ENCODE results near the gene SH3PXD2A. TPM values are rescaled to one million over a fixed set of nuclear protein-coding genes. Genes with fewer than 3 reads are reported as not detected.
A peak's percentile ranks its signal among the peaks of the same experiment; 100 is the strongest.

The SH3PXD2A gene
- total RNA-seq, 1 experiment from 2014 or later, result 4.5 TPM

DNA sequence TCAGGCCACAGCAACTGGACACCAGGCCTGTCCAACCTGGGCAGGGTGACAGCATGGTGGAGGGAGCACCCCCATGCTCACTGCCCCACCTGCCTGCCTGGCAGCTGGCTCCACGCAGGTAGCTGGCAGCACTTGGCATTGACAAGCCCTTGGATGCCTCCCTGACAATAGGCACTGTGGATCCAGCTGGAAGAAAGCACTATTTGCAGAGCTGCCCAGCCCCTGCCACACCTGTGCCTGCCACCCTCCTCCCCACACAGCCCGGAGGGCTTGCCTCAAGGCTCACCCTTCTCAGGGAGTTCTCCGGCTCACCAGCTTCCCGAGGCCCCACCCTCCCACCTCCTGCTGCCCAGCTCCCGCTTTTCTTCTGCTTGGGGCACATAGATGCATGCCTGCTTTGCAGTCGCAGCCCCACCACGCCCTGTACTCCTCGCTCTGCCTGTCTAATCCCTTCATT lies 201.8 kb downstream of the SH3PXD2A start:
- H3K4me1 ChIP-seq (ENCODE audit: insufficient read depth, low read length), result peaks cover 9% of the 10 kb centered on the region; the same call in 1 of the 2 replicates
- H3K18ac ChIP-seq (ENCODE audit: insufficient read length, low read depth, low read length), result no peak overlapping the region
- H3K9me3 ChIP-seq (ENCODE audit: control insufficient read depth, low read depth, low read length), result no peaks in the 10 kb centered on the region
- no peak overlapping the region for H2BK5ac ChIP-seq (ENCODE audit: insufficient read length, low read length)
- H2BK20ac ChIP-seq (ENCODE audit: low read depth, low read length, poor library complexity, severe bottlenecking), result no peak overlapping the region
- Mint-ChIP-seq H3K4me1 (peaks cover 43 to 58% of the 10 kb centered on the region in 2 experiments), H3K27me3 (ENCODE audit: low read depth) (peaks cover 2% of the 10 kb centered on the region; the same call in 1 of the 2 replicates), H3K36me3 (ENCODE audit: insufficient read depth in 1 of 3, low read depth in 3 of 3) (peaks cover 11 to 20% (median 16%) of the 10 kb centered on the region in 3 experiments), H3K27ac (no peak overlapping the region), H3K4me3 (no peak overlapping the region), H3K9me3 (peaks cover 0 to 3% of the 10 kb centered on the region in 2 experiments; a peak in 2 of 5 replicates)
- TF ChIP-seq, protein P1, sequence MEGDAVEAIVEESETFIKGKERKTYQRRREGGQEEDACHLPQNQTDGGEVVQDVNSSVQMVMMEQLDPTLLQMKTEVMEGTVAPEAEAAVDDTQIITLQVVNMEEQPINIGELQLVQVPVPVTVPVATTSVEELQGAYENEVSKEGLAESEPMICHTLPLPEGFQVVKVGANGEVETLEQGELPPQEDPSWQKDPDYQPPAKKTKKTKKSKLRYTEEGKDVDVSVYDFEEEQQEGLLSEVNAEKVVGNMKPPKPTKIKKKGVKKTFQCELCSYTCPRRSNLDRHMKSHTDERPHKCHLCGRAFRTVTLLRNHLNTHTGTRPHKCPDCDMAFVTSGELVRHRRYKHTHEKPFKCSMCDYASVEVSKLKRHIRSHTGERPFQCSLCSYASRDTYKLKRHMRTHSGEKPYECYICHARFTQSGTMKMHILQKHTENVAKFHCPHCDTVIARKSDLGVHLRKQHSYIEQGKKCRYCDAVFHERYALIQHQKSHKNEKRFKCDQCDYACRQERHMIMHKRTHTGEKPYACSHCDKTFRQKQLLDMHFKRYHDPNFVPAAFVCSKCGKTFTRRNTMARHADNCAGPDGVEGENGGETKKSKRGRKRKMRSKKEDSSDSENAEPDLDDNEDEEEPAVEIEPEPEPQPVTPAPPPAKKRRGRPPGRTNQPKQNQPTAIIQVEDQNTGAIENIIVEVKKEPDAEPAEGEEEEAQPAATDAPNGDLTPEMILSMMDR (conservative IDR thresholded peaks at IDR 0.05), result no peak
- no peak overlapping the region for H3K4me2 ChIP-seq (ENCODE audit: insufficient read depth, insufficient read length, low read length)
- no peak overlapping the region for H4K91ac ChIP-seq (ENCODE audit: insufficient read length, low read depth, low read length)
- H3K27ac ChIP-seq (ENCODE audit: insufficient read length, low read depth, low read length), result no peak overlapping the region
- peak overlapping the region; percentile 13; the same call in 1 of the 2 replicates for H3K14ac ChIP-seq (ENCODE audit: insufficient read depth, low read length)
- H3K23ac ChIP-seq (ENCODE audit: insufficient read length, low read depth, low read length), result no peak overlapping the region
- no peak for DNase-seq
- H2BK15ac ChIP-seq (ENCODE audit: low read depth, low read length), result no peak overlapping the region
- H3K56ac ChIP-seq (ENCODE audit: insufficient read length, low read depth, low read length), result no peak overlapping the region
- H3K23me2 ChIP-seq (ENCODE audit: insufficient read length, low read depth, low read length, poor library complexity, severe bottlenecking), result no peaks in the 10 kb centered on the region
- no peak overlapping the region for H2BK120ac ChIP-seq (ENCODE audit: low read depth, low read length, poor library complexity, severe bottlenecking)
- H3K79me1 ChIP-seq (ENCODE audit: insufficient read depth, low read depth, low read length, poor library complexity, severe bottlenecking), result no peaks in the 10 kb centered on the region
- no peak overlapping the region for H4K5ac ChIP-seq (ENCODE audit: insufficient read length, low read depth, low read length)
- H3K27me3 ChIP-seq (ENCODE audit: insufficient read depth, low read length), result no peaks in the 10 kb centered on the region
- no peaks in the 10 kb centered on the region for H4K20me1 ChIP-seq (ENCODE audit: control insufficient read depth, insufficient read depth, insufficient read length)
- no peak overlapping the region for H4K8ac ChIP-seq (replicated peaks; ENCODE audit: insufficient read length, low read depth, low read length)
- H3T11ph ChIP-seq (ENCODE audit: low read length), result no peak overlapping the region
- no peak overlapping the region for H2AK5ac ChIP-seq (ENCODE audit: insufficient read length, low read length)
- no peak overlapping the region for H3K9ac ChIP-seq (ENCODE audit: extremely low read depth, insufficient read length, low read length)
- no peak overlapping the region for H2BK12ac ChIP-seq (ENCODE audit: insufficient read length, low read depth, low read length)
- H3K79me2 ChIP-seq (ENCODE audit: insufficient read depth, low read length), result no peaks in the 10 kb centered on the region
- no peak overlapping the region for H2AFZ ChIP-seq (ENCODE audit: low read length)
- no CpG with 5 or more reads among the region's 8 CpGs for WGBS (ENCODE audit: extremely low coverage, insufficient read length, low lambda C conversion rate)
- H3K4ac ChIP-seq (ENCODE audit: low read depth, low read length), result no peak overlapping the region

Measured in H9 (cell line).